Transverse colon (tissue), 4 donors: ENCODE results near the gene TNFRSF12A. TPM values are rescaled to one million over a fixed set of nuclear protein-coding genes. Genes with fewer than 3 reads are reported as not detected.

ENCODE experiments used
- DNase-seq: peaks from one replicate; pipeline ENCODE4 v3.0.0-alpha.2; 2019
- H3K27ac ChIP-seq, 4 donors: fragments of 200-600 bp; sonication (generic); 2 replicates each; pipeline ENCODE4 v1.5.1; 2016 to 2018; ENCODE audit warnings: inconsistent platforms in 4 of 4
- H3K27me3 ChIP-seq: fragments of 200-600 bp; sonication (generic); 2 replicates; pipeline ENCODE4 v1.5.1; 2017; ENCODE audit warnings: inconsistent platforms
- H3K36me3 ChIP-seq, 4 donors: fragments of 200-600 bp; sonication (generic); 2 replicates each; pipeline ENCODE4 v1.5.1; 2017 to 2019; ENCODE audit warnings: inconsistent platforms in 4 of 4
- H3K4me1 ChIP-seq, 4 donors: fragments of 200-600 bp; sonication (generic); 2 replicates each; pipeline ENCODE4 v1.5.1; 2017 to 2020; ENCODE audit warnings: inconsistent platforms in 4 of 4
- H3K4me3 ChIP-seq, 4 donors: fragments of 200-600 bp; sonication (generic); 1 replicate in 1 of 4; 2 replicates in 3 of 4; pipeline versions ENCODE4 v1.5.1 to v1.6.1; 2017 to 2019; ENCODE audit warnings: inconsistent platforms in 4 of 4
- H3K9me3 ChIP-seq, 2 donors: fragments of 200-600 bp; sonication (generic); 2 replicates each; pipeline ENCODE4 v1.5.1; 2017 to 2019; ENCODE audit warnings: inconsistent platforms in 2 of 2
- EP300 ChIP-seq: sonication (generic); formaldehyde crosslinking; IDR thresholded peaks from one replicate; pipeline ENCODE4 v1.6.1; 2017; ENCODE audit warnings: antibody characterized with exemption, low read depth
- POLR2A ChIP-seq: fragments of 450-650 bp; IDR thresholded peaks from one replicate; pipeline ENCODE4 v1.6.1; 2016; ENCODE audit warnings: antibody characterized with exemption, mild to moderate bottlenecking, moderate library complexity
- POLR2AphosphoS5 ChIP-seq, 3 donors: sonication (generic); formaldehyde crosslinking; IDR thresholded peaks; one replicate each; pipeline ENCODE4 v1.6.1; 2016; ENCODE audit warnings: antibody characterized with exemption in 3 of 3
- WGBS, 2 donors: methylation state at CpG; one replicate each; pipeline ENCODE4 v1.1.5; 2018; ENCODE audit warnings: low coverage in 1 of 2; 5-methylcytosine and 5-hydroxymethylcytosine counted together
- in situ Hi-C, 4 donors: fragments of 200-750 bp; cut with MboI; loops; one replicate each; pipeline versions ENCODE4 v1.15.0 to v1.15.1; 2017; ENCODE audit warnings: low sequenced_read_pairs in 3 of 4, low pct_ligation_motif_present in 1 of 4, low pct_unique_long_range_greater_than_20kb in 1 of 4
- intact Hi-C: fragments of 100-400 bp; cut with DNase I; formaldehyde crosslinking; loops from one replicate; pipeline ENCODE4 v1.15.1; 2023; ENCODE audit warnings: low total_unique reads
- total RNA-seq, 4 donors: library from RNA; depleted of rRNA; stranded (reverse); fragments of >200 nt; gene quantifications; one replicate each; pipeline ENCODE4 v1.1.0, GENCODE V29; 2016
- TF ChIP-seq, protein P1 (sequence below), 5 experiments: fragments of 200-600 bp in 3 of 5; fragments of 450-650 bp in 2 of 5; sonication (generic) in 3 of 5; IDR thresholded peaks; 1 replicate in 2 of 5; 2 replicates in 3 of 5; pipeline ENCODE4 v1.5.1; 2016 to 2017; ENCODE audit warnings: antibody characterized with exemption in 5 of 5, inconsistent platforms in 3 of 5, mild to moderate bottlenecking in 2 of 5, moderate library complexity in 1 of 5

TNFRSF12A gene
- 10 to 100 TPM; 13.3 to 50.5 (median 19.9) TPM for total RNA-seq

GRCh38 chr16:3020247-3020603 lies at the start of gene TNFRSF12A:
TNFRSF12A (plus strand) TSS chr16:3020368; CDS start chr16:3020398, 30 bp downstream.
- H3K9me3 ChIP-seq: no peaks in the 10 kb centered on the region
- 0% methylated on average over 4 of the region's 49 CpGs; no CpG with 5 or more reads in 1 of the 2 donors for WGBS, 2 donors
- DNase-seq: peak; percentile 83

GRCh38 chr16:2970563-2970962 lies 49.6 kb upstream of the TNFRSF12A start:
- peak overlapping the region in 3 of 4 donors; percentile 59 to 80 (median 63) for H3K4me3 ChIP-seq
- DNase-seq: no peak
- H3K27ac ChIP-seq: peak overlapping the region in 2 of 4 donors; percentile 78 to 84
- in situ Hi-C loops (no loop called here), intact Hi-C loops (no loop called here)
- H3K27me3 ChIP-seq: peaks cover 33% of the 10 kb centered on the region
- 76% methylated on average over 6 of the region's 6 CpGs; no CpG with 5 or more reads in 1 of the 2 donors for WGBS, 2 donors
- H3K4me1 ChIP-seq: peaks cover 14 to 39% (median 34%) of the 10 kb centered on the region in 4 donors
- TF ChIP-seq, protein P1, sequence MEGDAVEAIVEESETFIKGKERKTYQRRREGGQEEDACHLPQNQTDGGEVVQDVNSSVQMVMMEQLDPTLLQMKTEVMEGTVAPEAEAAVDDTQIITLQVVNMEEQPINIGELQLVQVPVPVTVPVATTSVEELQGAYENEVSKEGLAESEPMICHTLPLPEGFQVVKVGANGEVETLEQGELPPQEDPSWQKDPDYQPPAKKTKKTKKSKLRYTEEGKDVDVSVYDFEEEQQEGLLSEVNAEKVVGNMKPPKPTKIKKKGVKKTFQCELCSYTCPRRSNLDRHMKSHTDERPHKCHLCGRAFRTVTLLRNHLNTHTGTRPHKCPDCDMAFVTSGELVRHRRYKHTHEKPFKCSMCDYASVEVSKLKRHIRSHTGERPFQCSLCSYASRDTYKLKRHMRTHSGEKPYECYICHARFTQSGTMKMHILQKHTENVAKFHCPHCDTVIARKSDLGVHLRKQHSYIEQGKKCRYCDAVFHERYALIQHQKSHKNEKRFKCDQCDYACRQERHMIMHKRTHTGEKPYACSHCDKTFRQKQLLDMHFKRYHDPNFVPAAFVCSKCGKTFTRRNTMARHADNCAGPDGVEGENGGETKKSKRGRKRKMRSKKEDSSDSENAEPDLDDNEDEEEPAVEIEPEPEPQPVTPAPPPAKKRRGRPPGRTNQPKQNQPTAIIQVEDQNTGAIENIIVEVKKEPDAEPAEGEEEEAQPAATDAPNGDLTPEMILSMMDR (IDR thresholded peaks at IDR 0.05): no peak
- TF ChIP-seq EP300 (no peak), POLR2A (no peak), POLR2AphosphoS5 (IDR thresholded peaks at IDR 0.05) (no peak)
- H3K9me3 ChIP-seq: no peaks in the 10 kb centered on the region
- H3K36me3 ChIP-seq: no peaks in the 10 kb centered on the region

More at GRCh38 chr16:3020247-3020603, at the start of gene TNFRSF12A:
- H3K36me3 ChIP-seq: no peaks in the 10 kb centered on the region
- peak within 1 kb of the TSS; percentile 92 to 94 (median 93) for H3K27ac ChIP-seq
- H3K4me1 ChIP-seq: peaks cover 24 to 57% (median 45%) of the 10 kb centered on the region in 4 donors
- intact Hi-C loops (no loop called here), in situ Hi-C loops (no loop called here)
- H3K27me3 ChIP-seq: peaks cover 21% of the 10 kb centered on the region
- H3K4me3 ChIP-seq: peak within 1 kb of the TSS; percentile 45 to 66 (median 54)
- TF ChIP-seq EP300: no peak
- TF ChIP-seq POLR2A: peak; percentile 80
- TF ChIP-seq, protein P1 (IDR thresholded peaks at IDR 0.05): peak in 1 of 5 experiments; percentile 2
- peak; percentile 85 to 95 (median 90) for TF ChIP-seq POLR2AphosphoS5 (IDR thresholded peaks at IDR 0.05)

GRCh38 chr16:2971134-2971984 lies 48.8 kb upstream of the TNFRSF12A start:
- Histone ChIP-seq H3K4me3 (no peak overlapping the region), H3K36me3 (no peaks in the 10 kb centered on the region), H3K27ac (no peak overlapping the region), H3K9me3 (no peaks in the 10 kb centered on the region), H3K27me3 (peaks cover 25% of the 10 kb centered on the region), H3K4me1 (peaks cover 14 to 39% (median 34%) of the 10 kb centered on the region in 4 donors)
- TF ChIP-seq EP300 (no peak), POLR2AphosphoS5 (IDR thresholded peaks at IDR 0.05) (no peak)
- TF ChIP-seq, protein P1 (IDR thresholded peaks at IDR 0.05): no peak
- in situ Hi-C loops (no loop called here), intact Hi-C loops (no loop called here)
- no peak for DNase-seq
- 90% methylated on average over 30 of the region's 35 CpGs; no CpG with 5 or more reads in 1 of the 2 donors for WGBS, 2 donors

- Histone ChIP-seq H3K4me1 (peaks cover 14 to 31% (median 26%) of the 10 kb centered on the region in 4 donors), H3K27ac (no peak overlapping the region), H3K36me3 (no peaks in the 10 kb centered on the region), H3K9me3 (no peaks in the 10 kb centered on the region), H3K4me3 (no peak overlapping the region), H3K27me3 (peaks cover 17% of the 10 kb centered on the region)
- WGBS, 2 donors: 54 to 73% methylated on average over 5 to 15 of the region's 15 CpGs
- no peak for TF ChIP-seq POLR2A
- TF ChIP-seq, protein P1 (IDR thresholded peaks at IDR 0.05): no peak
- TF ChIP-seq POLR2AphosphoS5 (IDR thresholded peaks at IDR 0.05): no peak
- no peak for TF ChIP-seq EP300
- in situ Hi-C loops (no loop called here), intact Hi-C loops (no loop called here)
- DNase-seq: no peak
Observed at GRCh38 chr16:2971985-2972784, 48.0 kb upstream of the TNFRSF12A start.
